WERI-Rb-1 (cell line): ENCODE measurements around the gene MED22.

Source experiments
- DNase-seq: peaks from one replicate; pipeline ENCODE4 v3.0.0-alpha.2; 2020
- H3K27ac ChIP-seq: fragments of 250-450 bp; sonication (Bioruptor Pico); 2 replicates; pipeline ENCODE4 v1.5.1; 2020; ENCODE audit warnings: mild to moderate bottlenecking, moderate library complexity
- H3K27me3 ChIP-seq: fragments of 250-450 bp; sonication (Bioruptor Pico); 2 replicates; pipeline ENCODE4 v1.5.1; 2021; ENCODE audit warnings: mild to moderate bottlenecking, low read depth, moderate library complexity; ENCODE audit not compliant: insufficient read depth, severe bottlenecking
- H3K36me3 ChIP-seq: fragments of 250-450 bp; sonication (Bioruptor Pico); 2 replicates; pipeline ENCODE4 v1.5.1; 2020; ENCODE audit warnings: mild to moderate bottlenecking, moderate library complexity
- H3K4me3 ChIP-seq: 2 replicates; pipeline ENCODE4 v1.5.1; 2011; ENCODE audit warnings: low read depth, mild to moderate bottlenecking, control low read depth, low read length
- H3K9me3 ChIP-seq: fragments of 250-450 bp; sonication (Bioruptor Pico); 2 replicates; pipeline ENCODE4 v1.5.1; 2021; ENCODE audit warnings: mild to moderate bottlenecking, moderate library complexity; ENCODE audit not compliant: severe bottlenecking
- CTCF ChIP-seq: IDR thresholded peaks from 2 replicates; pipeline ENCODE4 v1.5.1; 2011; ENCODE audit warnings: low read depth, mild to moderate bottlenecking, control low read depth, inconsistent platforms, low read length

MED22 gene

GRCh38 chr9:133390713-133391112 is 42.8 kb upstream of the MED22 start:
- DNase-seq, result no peak
- TF ChIP-seq CTCF, result no peak
- Histone ChIP-seq H3K27ac (no peak overlapping the region), H3K27me3 (no peaks in the 10 kb centered on the region), H3K36me3 (no peaks in the 10 kb centered on the region), H3K9me3 (no peaks in the 10 kb centered on the region), H3K4me3 (no peak overlapping the region)

GRCh38 chr9:133389562-133389961 is 41.6 kb upstream of the MED22 start:
- no peak overlapping the region for H3K4me3 ChIP-seq
- H3K27ac ChIP-seq, result no peak overlapping the region
- no peak for TF ChIP-seq CTCF
- no peak for DNase-seq
- H3K27me3 ChIP-seq, result no peaks in the 10 kb centered on the region
- no peaks in the 10 kb centered on the region for H3K36me3 ChIP-seq
- H3K9me3 ChIP-seq, result no peaks in the 10 kb centered on the region

- no peaks in the 10 kb centered on the region for H3K27me3 ChIP-seq
- DNase-seq, result no peak
- no peak overlapping the region for H3K4me3 ChIP-seq
- no peak overlapping the region for H3K27ac ChIP-seq
- H3K9me3 ChIP-seq, result no peaks in the 10 kb centered on the region
- no peak for TF ChIP-seq CTCF
- no peaks in the 10 kb centered on the region for H3K36me3 ChIP-seq
Observed at GRCh38 chr9:133389025-133389557, 41.2 kb upstream of the MED22 start.

- H3K9me3 ChIP-seq, result no peaks in the 10 kb centered on the region
- H3K27me3 ChIP-seq, result no peaks in the 10 kb centered on the region
- H3K36me3 ChIP-seq, result no peaks in the 10 kb centered on the region
- H3K27ac ChIP-seq, result no peak overlapping the region
- no peak for TF ChIP-seq CTCF
- H3K4me3 ChIP-seq, result no peak overlapping the region
- no peak for DNase-seq
Observed at GRCh38 chr9:133387680-133388079, 39.7 kb upstream of the MED22 start.

GRCh38 chr9:133386338-133386737 is 38.4 kb upstream of the MED22 start:
- TF ChIP-seq CTCF, result no peak
- no peaks in the 10 kb centered on the region for H3K36me3 ChIP-seq
- DNase-seq, result no peak

GRCh38 chr9:133385452-133385851 is 37.5 kb upstream of the MED22 start:
- Histone ChIP-seq H3K9me3 (no peaks in the 10 kb centered on the region), H3K27me3 (no peaks in the 10 kb centered on the region), H3K4me3 (no peak overlapping the region), H3K36me3 (no peaks in the 10 kb centered on the region), H3K27ac (no peak overlapping the region)
- DNase-seq, result no peak
- no peak for TF ChIP-seq CTCF

More at GRCh38 chr9:133386338-133386737, 38.4 kb upstream of the MED22 start:
- no peaks in the 10 kb centered on the region for H3K27me3 ChIP-seq
- no peak overlapping the region for H3K4me3 ChIP-seq
- no peak overlapping the region for H3K27ac ChIP-seq
- no peaks in the 10 kb centered on the region for H3K9me3 ChIP-seq
